NCI-H1436 (cell line): ENCODE measurements around the gene MYO18B.

Experiments used
- DNase-seq: peaks from one replicate; lab custom pipeline; 2025; lab: John Stamatoyannopoulos, UW

Gene MYO18B

GRCh38 chr22:25779426-25779825 is 37.4 kb downstream of the MYO18B start:
- no peak for DNase-seq

- DNase-seq = no peak
Measured at GRCh38 chr22:25779890-25780289, 37.9 kb downstream of the MYO18B start.

GRCh38 chr22:25780673-25781072 is 38.7 kb downstream of the MYO18B start:
- DNase-seq = peak; percentile 13

- DNase-seq = no peak
Measured at GRCh38 chr22:25781801-25782200, 39.8 kb downstream of the MYO18B start.

DNA sequence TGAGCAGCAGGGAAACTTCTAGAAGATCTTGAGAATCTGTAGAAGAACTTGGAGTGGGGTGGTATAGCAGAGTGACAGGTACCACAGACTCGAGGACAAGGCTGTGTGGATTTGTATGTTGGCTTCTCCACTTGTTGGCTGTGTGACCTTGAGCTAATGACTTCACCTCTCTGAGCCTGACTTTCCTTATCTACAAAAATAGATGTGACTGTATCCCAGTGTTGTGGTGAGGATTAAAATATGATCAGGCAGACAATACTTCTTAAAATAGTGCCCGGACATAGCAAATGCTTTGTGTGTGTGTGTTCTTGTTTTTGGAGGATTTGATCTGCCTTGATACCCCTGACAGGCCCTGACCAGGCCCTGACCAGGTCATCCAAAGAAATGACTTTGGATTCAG is 40.8 kb downstream of the MYO18B start:
- no peak for DNase-seq

- no peak for DNase-seq
Measured at GRCh38 chr22:25783856-25784255, 41.9 kb downstream of the MYO18B start.

DNA sequence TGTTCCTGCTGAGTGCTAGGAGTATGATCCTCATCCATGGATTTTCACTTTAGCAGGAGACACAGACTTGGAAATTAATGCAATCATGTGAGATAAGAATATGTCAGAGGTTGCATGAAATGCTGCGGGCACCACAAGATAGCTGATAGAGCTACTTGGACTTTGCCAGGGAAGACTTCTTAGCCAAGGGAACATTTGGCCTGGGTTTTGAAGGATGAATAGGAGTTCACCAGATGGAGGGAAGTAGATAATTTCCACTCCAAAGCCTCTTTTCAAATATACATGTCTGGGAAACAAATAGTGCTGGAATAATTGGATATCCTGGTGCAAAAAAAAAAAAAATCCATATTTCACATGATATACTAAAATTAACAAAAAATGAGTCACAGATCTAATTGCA is 44.2 kb downstream of the MYO18B start:
- no peak for DNase-seq

- no peak for DNase-seq
Measured at GRCh38 chr22:25791556-25791955, 49.6 kb downstream of the MYO18B start.

DNA sequence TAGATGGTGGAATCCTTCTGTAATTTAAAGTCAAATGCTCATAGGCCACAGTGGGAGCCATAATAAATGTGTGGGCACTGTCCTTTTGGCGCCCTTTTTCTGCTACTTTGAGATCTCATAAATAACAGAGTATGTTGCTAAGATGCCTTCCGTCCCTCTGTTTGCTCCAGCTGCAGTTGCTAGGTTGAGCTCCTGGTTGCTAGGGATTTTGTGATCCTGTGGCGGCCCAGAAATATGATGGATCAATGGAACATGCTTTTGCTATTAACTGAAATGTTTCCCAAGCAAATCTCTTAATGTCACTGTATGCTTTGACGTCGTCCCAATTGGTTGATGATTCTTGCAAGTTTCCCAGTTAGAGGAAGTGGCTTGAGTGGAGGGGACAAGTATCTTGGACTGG is 53.5 kb downstream of the MYO18B start:
- DNase-seq = no peak

GRCh38 chr22:25797498-25798290 is 55.7 kb downstream of the MYO18B start:
- no peak for DNase-seq

GRCh38 chr22:25800766-25801165 is 58.8 kb downstream of the MYO18B start:
- no peak for DNase-seq

DNA sequence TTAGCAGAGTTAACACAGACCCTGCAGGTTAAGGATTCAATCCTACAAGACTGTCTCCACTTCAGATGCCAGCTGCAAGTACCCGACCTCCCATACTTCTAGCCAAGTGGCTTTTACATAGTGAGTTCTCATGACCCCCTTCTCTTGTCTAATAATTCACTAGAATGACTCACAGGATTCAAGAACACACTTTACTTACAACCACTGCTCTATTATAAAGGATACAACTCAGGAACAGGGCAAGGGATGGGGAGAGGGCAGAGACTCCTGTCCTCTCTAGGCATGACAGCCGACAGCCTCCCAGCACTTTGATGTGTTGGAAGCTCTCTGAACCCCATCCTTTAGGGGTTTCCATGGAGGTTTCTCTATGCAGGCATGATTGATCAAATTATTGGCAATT is 60.0 kb downstream of the MYO18B start:
- no peak for DNase-seq

DNA sequence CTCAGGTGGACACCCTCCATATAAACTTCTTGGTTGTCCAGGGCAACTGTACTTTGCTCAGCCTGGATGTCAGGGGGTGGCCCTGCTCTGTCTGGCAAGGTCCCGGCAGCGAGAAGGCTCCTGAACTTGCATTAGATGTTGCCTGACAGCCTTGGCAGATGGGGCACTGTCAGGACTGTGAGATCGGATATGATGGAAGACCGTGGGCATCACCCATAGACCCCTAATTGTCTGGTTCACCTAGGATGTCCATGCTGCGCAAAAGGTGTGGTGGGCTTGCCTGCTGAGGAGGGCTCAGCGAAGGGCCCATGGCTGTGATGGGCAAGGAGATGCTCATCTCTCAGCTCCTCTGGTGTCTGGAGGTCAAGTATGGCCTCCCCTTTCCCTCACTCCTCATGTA is 62.7 kb downstream of the MYO18B start:
- DNase-seq = no peak

DNA sequence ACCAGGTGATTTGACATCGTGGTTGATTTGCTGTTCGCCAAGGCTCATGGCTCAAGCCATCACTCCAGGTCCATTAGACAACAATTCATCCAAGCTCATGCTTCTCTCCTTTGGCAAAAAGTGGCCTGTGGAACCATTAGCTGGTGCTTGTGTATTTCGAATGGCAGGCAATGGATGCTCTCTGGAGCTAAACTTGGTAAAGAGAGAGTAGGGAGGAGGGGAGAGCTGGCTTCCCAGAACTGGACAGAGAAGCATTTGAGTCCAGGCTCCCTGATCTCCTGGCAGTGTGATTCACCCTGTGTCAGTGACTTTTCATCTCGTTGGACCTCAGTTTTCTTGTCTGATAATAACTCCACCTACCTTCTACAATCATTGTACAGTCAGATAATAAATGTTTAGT is 64.6 kb downstream of the MYO18B start:
- no peak for DNase-seq

GRCh38 chr22:25814685-25815084 is 72.7 kb downstream of the MYO18B start:
- no peak for DNase-seq

DNA sequence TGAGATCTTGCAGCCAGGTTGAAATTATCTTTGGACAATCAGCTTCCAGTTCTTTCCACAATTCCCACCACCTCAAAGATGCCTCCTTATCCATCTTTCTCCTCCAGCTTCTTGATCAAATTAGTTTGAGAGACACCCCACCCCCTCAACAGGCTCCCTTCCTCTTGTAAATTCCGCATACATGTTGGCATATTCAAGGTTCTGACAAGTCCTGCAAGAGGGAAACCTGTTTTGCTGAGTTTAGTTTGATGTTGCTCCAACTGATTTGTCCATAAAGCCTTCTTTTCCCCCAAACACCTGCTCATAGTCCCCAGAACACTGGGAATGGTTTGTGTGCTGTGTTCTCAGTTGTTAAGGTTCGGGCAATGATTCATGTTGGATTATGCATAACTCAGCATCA is 73.6 kb downstream of the MYO18B start:
- no peak for DNase-seq

DNA sequence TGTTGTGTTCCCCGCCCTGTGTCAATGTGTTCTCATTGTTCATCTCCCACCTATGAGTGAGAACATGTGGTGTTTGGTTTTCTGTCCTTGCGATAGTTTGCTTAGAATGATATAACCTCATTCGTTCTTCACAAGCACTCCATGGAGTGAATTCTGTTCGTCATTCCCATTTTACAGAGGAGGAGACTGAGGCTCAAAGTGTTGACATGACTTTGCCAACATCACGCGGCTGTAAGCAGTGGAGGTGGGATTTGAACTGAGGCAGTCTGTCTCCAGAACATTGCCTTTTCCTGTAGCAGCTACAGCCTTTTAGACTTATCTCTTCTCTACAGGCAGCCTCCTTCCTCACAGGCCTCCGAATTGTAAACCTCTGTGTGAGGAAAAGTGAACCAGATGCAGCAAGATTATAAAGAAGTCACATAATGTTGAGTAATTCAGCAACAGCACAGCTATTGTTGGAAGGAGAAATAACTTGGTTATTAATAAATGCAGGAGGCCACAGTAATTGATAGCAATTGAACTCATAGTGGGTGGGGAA is 74.6 kb downstream of the MYO18B start:
- DNase-seq = no peak

DNA sequence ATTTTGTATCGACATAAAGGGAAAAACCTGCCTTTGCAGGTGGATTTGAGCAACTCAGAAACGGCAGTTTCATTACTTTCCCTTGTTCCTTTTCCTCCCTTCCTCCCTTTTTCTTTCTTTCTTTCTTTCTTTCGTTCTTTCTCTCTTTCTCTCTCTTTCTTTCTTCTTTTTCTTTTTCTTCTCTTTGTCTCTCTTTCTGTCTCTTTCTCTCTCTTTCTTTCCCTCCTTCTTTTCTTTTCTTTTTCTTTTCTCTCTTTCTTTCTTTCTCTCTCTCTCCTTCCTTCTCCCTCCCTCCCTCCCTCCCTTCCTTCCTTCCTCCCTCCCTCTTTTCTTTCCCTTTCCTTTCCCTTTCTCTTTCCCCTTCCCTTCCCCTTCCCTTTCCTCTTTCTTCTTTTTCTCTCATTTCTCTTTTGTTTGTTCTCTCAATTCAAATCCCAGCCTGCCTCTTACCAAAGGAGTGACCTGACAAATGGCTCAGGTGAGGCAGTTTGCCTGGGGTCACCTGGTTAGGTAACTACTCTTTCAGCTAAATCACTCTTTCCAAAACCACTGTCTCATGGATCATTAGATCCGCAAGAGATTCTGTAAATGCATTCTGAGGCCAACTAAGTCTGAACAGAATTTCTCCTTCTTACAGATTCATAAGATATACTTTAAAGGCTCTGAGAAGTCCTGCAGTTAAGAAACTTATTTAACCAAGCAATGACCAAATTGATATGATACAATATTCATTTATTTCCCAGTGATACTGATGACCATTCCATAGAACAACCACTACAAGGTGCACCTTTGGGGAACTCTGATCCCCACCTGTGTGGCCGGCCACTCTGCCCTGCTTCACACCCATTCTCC is 75.3 kb downstream of the MYO18B start:
- no peak for DNase-seq

DNA sequence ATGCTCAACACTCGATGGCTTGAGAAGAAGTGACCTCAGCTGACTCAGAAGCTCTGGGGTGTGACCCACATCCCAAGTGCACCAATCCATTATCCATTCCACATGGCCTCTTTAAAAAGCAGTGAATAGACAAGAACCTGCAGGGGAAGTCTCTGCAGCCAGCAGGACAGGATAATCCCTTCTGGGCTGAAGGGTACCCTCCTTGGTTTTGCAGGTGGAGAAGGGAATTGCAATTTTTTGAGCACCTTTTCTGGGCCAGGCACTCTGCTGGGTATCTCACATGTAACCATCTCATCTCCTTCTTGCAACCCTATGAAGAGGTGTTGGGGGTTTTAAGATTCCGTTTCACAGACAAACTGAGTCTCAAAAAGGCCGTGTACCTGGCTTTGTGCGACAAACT is 76.6 kb downstream of the MYO18B start:
- DNase-seq = no peak

- DNase-seq = no peak
Measured at GRCh38 chr22:25822344-25822743, 80.4 kb downstream of the MYO18B start.

GRCh38 chr22:25823276-25823675 is 81.3 kb downstream of the MYO18B start:
- DNase-seq = no peak

GRCh38 chr22:25824828-25825423 is 82.9 kb downstream of the MYO18B start:
- DNase-seq = peak; percentile 3

DNA sequence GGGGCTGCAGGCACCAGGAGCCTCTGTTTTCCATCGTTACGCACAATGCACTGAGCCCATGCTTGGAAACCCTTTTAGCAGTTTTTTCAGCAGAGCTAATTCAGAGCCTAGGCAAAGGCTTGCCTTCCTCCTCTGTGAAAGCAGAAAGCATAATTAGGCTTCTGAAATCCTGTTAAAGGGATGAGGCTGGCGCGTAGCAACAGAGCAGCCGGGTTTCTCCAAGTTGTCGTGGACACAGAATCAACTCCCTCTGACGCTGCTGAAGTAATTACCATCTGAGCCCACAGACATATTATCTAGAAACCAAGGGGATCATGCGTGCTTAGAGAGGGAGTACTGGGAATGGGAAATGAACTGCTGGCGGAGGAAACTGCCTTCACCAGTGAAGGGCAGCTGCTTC is 85.4 kb downstream of the MYO18B start:
- DNase-seq = peak; percentile 23
